GM12874 (cell line): Measurements from ENCODE around the gene B4GALNT4.

Experiments used
- TF ChIP-seq, protein P1 (sequence below): IDR thresholded peaks from 2 replicates; pipeline ENCODE4 v1.5.1; 2011; ENCODE audit warnings: low read depth, mild to moderate bottlenecking, control low read depth, low read length, moderate library complexity; ENCODE audit not compliant: insufficient read depth

B4GALNT4 gene

GRCh38 chr11:383431-383830 lies 14.1 kb downstream of the B4GALNT4 start:
- TF ChIP-seq, protein P1, sequence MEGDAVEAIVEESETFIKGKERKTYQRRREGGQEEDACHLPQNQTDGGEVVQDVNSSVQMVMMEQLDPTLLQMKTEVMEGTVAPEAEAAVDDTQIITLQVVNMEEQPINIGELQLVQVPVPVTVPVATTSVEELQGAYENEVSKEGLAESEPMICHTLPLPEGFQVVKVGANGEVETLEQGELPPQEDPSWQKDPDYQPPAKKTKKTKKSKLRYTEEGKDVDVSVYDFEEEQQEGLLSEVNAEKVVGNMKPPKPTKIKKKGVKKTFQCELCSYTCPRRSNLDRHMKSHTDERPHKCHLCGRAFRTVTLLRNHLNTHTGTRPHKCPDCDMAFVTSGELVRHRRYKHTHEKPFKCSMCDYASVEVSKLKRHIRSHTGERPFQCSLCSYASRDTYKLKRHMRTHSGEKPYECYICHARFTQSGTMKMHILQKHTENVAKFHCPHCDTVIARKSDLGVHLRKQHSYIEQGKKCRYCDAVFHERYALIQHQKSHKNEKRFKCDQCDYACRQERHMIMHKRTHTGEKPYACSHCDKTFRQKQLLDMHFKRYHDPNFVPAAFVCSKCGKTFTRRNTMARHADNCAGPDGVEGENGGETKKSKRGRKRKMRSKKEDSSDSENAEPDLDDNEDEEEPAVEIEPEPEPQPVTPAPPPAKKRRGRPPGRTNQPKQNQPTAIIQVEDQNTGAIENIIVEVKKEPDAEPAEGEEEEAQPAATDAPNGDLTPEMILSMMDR: no peak

DNA sequence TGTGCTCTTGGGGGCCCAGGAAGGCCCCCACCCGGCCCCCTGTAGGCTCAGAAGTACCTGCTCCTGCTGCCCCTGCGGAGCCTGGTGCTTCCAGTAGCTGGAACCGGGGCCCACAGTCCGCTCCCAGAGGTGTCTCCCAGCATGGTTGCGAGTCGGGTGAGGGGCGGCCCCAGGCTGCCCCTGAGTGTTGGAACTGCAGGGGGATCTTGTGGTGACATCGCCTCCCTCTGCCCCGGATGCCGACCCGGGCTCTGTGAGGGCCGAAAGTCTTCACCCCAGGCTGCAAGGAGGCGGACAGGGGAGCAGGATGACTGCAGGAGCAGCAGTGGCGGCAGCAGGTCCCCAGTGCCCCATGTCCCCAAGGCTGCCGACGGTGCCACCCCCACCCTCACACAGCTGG lies 15.2 kb downstream of the B4GALNT4 start:
- TF ChIP-seq, protein P1: no peak

DNA sequence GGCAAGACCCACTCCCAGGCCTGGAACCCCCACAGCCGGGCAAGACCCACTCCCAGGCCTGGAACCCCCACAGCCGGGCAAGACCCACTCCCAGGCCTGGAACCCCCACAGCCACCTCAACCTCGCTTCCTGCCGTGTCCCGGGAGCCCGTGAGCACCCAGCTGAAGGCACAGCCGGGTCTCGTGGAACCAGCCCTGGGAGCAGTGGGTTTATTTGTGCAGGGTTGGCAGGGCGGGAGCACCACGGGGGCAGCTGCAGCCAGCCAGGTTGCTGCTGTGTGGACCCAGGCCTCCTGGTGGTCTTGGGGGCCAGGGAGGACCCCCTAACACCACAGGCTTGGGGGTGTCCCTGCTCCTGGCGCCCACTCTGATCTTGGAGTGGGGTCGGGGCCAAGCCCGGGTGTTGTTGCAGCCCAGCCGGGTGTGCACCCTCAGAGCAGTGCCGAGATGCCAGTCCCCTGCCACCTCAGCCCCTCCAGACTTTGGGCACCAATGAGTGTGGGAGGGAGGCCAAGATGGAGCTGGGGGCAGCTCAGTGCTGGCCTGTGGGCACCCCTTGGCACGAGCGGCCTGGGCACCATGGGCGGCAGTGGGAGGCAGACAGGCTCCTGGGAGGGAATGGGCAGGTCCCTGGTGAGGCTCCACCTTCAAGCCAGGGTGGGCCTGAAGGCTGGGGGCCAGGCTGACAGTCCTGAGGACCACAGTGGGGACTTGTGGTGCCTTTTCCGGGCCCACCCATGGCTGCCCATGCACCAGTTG lies 16.5 kb downstream of the B4GALNT4 start:
- TF ChIP-seq, protein P1: no peak

DNA sequence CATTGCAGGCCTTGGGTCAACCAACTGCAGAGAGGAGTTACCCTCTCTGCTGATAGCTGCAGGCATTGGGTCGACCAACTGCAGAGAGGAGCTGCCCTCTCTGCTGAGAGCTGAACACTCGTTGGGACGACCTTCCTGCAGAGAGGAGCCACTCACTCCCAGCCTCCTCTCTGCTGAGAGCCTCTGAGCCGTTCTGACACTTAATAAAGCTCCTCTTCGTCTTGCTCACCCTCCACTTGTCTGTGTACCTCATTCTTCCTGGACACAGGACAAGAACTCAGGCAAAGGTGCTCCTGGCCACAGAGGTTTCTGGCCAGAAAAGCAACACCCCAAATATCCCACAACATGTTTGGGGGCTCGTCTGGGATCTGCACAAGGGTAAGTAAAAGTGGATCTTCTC lies 17.2 kb downstream of the B4GALNT4 start:
- TF ChIP-seq, protein P1: no peak

DNA sequence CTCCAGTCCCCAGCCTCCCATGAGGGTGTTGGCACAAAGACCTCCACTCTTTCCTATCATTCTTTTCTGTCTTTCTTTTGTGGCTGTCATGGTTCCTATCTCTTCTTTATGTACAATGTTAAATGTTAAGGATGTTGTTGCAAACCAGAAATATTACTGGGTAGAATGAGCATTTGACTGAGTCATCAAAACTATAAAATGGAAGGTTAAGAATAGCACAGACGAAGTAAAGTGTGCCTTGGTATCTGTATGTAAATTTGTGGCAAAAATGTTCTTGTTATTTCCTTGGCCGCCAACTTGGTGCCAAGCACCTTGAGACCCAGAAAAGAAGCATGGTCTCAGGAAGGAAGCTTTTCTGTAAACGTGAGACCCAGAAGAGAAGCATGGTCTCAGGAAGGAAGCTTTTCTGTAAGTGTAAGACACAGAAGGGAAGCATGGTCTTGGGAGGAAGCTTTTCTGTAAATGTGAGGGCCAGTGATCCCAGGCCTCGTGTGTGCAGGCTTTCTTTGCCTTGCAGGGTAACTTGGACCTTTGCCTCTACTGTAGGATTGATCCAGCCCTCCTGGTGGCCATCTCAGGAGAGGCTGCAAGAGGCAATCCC lies 18.0 kb downstream of the B4GALNT4 start:
- TF ChIP-seq, protein P1: no peak

GRCh38 chr11:390175-390574 lies 20.9 kb downstream of the B4GALNT4 start:
- TF ChIP-seq, protein P1: no peak

DNA sequence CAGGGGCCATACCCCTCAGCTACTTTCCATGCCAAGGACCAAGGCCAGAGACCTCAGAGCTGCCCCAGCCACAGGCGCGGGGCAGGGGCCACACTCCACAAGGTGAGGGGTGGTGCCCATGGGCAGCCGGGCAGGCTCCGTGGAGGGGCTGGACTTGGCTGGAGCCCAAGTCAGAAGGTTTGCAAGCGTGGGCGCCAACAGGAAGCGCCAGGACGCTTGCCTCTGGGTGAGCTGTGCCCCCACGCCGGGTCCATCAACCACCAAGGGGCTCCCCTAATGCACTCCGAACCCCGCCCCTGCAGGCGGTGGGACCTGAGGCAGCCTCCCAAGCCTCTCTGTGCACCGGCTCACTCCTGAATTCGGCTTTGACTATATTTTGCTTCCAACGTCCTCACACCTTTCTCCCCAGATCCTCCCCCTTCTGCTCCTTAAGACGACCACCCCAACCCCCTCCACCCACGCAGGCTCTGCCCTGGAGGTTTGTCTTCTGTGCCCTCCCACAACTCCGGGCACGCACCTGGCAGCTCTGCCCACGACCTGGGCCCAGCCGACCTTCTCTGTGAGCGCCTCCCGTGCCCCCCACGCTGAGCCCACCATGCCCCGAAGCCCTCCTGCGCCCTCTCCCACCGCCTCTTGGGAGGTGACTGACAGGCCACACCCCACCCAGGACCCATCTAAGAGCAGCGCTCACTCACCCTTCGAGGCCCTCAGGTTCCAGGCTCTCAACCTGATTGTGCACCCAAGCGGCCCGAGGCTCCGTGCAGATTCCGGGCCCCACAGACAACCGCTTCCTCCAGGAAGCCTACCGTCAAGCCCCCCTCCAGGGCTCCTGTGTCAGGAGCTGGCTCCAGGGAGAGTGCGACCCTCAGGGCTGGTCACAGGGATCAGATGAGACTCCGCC lies 22.1 kb downstream of the B4GALNT4 start:
- TF ChIP-seq, protein P1: no peak
